Measurements from ENCODE around the gene WDR64.
"Not testable (repeated sequence)": the region's sequence is repeated elsewhere in the genome, so short reads cannot be mapped to it uniquely, and the experiment has no call there.

WDR64 gene

DNA sequence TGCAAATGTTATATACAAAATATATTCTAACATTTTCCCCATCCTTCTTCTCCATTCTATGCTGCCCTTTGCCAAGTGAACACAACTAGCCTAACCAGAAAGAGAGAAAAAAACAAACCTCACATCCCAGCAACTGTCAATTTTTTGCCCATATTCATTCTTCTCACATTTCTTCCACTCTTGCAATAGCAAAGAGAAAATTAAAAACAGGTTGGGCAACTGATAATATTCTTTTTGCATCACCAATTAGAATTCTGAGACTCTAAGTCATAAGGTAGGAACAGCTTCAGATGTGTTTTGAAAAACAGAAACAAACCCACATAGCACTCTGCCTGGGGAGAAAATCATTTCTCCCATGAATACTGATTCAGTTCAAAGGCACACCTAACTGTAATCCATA lies 170.8 kb downstream of the WDR64 start:
- no peak overlapping the region for H3K27ac ChIP-seq
- TF ChIP-seq, protein P1, sequence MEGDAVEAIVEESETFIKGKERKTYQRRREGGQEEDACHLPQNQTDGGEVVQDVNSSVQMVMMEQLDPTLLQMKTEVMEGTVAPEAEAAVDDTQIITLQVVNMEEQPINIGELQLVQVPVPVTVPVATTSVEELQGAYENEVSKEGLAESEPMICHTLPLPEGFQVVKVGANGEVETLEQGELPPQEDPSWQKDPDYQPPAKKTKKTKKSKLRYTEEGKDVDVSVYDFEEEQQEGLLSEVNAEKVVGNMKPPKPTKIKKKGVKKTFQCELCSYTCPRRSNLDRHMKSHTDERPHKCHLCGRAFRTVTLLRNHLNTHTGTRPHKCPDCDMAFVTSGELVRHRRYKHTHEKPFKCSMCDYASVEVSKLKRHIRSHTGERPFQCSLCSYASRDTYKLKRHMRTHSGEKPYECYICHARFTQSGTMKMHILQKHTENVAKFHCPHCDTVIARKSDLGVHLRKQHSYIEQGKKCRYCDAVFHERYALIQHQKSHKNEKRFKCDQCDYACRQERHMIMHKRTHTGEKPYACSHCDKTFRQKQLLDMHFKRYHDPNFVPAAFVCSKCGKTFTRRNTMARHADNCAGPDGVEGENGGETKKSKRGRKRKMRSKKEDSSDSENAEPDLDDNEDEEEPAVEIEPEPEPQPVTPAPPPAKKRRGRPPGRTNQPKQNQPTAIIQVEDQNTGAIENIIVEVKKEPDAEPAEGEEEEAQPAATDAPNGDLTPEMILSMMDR (conservative IDR thresholded peaks at IDR 0.05), result no peak

DNA sequence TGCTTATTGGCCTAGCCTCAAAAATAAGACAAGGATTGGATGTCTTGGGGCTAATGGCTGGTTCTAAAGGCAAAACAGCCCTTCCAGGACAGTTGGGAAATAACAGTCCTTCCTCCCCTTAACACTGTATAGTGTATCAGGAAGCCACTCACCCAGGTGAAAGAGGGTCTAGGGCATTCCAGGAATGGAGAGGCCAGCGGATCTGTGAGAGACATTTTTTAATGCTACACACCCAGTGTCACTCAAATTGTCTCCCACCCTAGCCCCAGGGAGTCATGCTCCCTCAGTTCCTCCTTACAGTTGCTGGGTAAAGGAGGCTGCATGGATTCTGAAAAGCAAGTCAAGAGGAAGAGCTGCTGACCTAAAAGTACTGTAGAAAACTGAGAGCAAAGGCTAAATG lies 171.8 kb downstream of the WDR64 start:
- TF ChIP-seq, protein P1 (conservative IDR thresholded peaks at IDR 0.05), result no peak
- no peak overlapping the region for H3K27ac ChIP-seq

DNA sequence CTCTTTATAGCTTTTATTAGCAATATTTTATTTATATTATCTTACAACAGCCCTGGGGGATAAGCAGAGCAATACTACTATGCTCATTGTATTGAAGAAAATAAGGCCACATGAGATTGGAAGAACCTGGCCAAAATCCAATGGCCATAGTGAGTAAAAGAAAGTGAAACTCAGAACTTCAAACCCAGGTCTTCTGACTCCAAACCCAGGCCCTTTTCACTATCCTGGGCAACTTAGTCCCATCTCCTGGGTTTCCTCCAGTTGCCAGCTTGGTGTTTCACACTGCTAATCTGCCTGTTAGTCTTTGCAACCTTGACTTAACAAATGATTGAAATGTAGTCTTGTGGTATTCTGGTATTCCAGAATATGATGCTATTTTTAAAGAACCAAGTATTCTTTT lies 173.5 kb downstream of the WDR64 start:
- TF ChIP-seq, protein P1 (conservative IDR thresholded peaks at IDR 0.05), result no peak
- no peak overlapping the region for H3K27ac ChIP-seq

DNA sequence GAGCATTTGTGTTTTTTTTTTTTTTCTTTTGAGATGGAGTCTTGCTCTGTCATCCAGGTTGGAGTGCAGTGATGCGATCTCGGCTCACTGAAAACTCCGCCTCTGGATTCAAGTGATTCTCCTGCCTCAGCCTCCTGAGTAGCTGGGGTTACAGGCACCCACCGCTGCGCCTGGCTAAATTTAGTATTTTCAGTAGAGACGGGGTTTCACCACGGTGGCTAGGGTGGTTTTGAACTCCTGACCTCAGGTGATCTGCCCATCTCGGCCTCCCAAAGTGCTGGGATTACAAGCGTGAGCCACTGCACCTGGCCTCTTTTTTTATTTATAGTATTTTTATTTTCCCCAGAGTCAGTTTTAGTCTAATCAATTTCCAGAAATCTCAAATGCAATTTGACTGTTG lies 174.5 kb downstream of the WDR64 start:
- not testable (repeated sequence) for H3K27ac ChIP-seq

DNA sequence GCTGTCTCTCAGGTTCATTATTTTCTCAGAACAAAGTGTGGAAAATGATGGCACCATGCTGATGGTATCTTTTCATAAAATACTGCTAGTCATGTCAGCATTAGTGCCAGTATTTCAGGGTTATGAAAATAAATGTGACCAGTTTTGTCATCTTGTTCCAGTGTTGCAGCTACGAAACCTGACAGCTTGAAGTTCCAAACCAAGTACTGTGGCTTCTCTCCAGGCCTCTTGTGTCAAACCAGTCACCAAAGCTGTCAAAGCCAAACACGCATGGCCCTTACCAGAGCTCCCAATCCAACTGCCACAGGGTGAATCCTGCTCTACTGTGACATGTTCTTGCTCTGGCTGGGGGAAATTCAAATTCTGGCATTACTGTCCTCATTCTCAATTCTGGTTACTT lies 175.2 kb downstream of the WDR64 start:
- H3K27ac ChIP-seq, result no peak overlapping the region
- TF ChIP-seq, protein P1 (conservative IDR thresholded peaks at IDR 0.05), result no peak

DNA sequence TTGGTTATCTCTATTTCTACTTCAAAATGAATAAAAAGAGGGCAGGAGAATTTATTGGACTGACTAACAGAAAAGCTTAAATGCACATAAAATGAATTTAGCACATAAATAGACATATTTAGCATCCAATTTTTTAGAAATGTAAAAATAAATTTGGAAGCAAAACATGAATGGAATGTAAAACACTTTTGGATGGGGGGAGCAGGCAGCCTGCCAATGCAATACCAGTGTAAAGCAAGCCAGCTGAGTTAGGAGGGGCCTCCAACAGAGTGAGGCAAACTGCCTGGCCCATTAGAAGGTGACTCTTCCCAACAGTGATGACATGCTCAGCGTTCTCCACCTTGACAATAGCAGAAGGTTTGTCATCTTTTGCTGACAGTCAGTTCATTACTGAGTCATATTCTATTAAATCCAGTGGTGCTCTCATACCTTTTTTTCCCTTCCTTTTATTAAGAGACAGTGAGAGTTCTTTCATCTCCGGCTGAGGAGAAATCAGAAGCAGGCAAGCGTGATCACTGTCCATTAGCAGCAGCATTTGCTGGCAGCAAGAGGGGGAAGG lies 176.5 kb downstream of the WDR64 start:
- TF ChIP-seq, protein P1 (conservative IDR thresholded peaks at IDR 0.05), result no peak

DNA sequence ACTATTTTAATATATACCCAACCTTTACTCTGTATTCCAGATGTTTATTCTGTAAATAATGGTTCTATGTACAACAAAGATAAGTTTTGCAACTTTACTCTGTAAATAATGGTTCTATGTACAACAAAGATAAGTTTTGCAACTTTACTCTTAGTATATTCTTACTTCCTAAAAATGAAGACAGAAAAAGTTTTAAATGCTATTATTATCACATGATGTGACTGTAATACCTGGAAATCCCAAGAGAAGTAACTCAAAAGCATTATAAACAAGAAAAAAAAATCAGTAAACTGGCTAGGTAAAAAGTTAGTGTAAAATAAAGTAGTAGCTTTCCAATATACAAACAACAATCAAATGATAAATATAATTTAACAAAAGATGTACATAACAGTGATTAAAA lies 177.4 kb downstream of the WDR64 start:
- TF ChIP-seq, protein P1 (conservative IDR thresholded peaks at IDR 0.05), result no peak
- no peak overlapping the region for H3K27ac ChIP-seq

More for the DNA sequence above, 176.5 kb downstream of the WDR64 start:
- H3K27ac ChIP-seq, result no peak overlapping the region

DNA sequence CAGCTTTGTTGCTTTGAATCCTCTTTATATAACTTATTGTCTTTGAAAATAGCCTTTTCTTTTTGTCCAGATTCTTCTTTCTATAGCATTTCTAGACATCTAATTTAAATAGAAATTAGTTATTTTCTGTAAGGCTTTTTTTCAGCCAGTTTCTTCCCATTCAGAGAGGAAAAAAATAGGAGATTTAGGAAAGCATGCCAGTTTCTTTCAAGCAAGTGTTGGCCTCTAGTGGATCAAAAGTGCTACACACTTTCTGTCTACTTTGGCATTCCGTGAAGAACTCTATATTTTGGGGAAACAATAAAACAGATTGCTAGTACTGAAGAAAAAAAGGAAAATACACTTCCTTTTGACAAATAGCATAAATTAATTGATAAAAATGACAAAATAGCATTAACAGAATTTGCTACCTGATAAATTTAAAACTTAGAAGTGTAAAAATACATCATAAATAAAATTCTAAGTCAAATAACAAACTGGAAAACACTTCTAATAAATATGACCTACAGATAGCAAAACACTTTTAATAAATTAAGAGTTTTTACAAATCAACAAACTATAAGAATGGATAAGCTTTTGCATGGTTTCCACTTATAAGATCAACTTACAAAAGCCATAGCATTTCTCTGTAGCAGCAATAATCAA lies 182.8 kb downstream of the WDR64 start:
- TF ChIP-seq, protein P1 (conservative IDR thresholded peaks at IDR 0.05), result peak; percentile 84
- no peak overlapping the region for H3K27ac ChIP-seq
